IMR-90 (cell line): ENCODE data around the gene PRKAR1B. TPM values are rescaled to one million over a fixed set of nuclear protein-coding genes. Genes with fewer than 3 reads are reported as not detected.

Source experiments
- ATAC-seq: fragments of 200-7000 bp; cut with Tn5 transposase; 2 replicates; pipeline ENCODE4 v1.9.1; 2020; ENCODE audit warnings: low read depth, mild to moderate bottlenecking, moderate library complexity
- BruUV-seq: library from RNA; stranded (reverse); fragments of 400-500 nt; replicated peaks from 2 replicates; lab custom pipeline; 2021; lab: Mats Ljungman, UMichigan
- CTCF ChIA-PET: fragments of 300-600 bp; formaldehyde crosslinking; extraction: SDS; loops from one replicate; lab custom pipeline; 2021; ENCODE audit warnings: antibody characterized with exemption; lab: Yijun Ruan, JAX
- POLR2A ChIA-PET: fragments of 300-600 bp; sonication (Branson Sonifier 250); formaldehyde crosslinking; loops from one replicate; lab custom pipeline; 2022; ENCODE audit warnings: antibody characterized with exemption; ENCODE audit not compliant: unreplicated experiment; lab: Charles Lee
- DNase-seq: peaks from one replicate; pipeline ENCODE4 v3.0.0; 2013
- H2AFZ ChIP-seq: replicated peaks from 2 replicates; pipeline ENCODE3; 2013; ENCODE audit warnings: low read length, mild to moderate bottlenecking; ENCODE audit not compliant: poor library complexity
- H2AK5ac ChIP-seq: 2 replicates; pipeline ENCODE4 v1.6.1; 2013; ENCODE audit warnings: low read depth, low read length, inconsistent platforms
- H2AK9ac ChIP-seq: replicated peaks from 2 replicates; pipeline ENCODE3; 2013; ENCODE audit warnings: mild to moderate bottlenecking, low read depth, low read length, moderate library complexity; ENCODE audit not compliant: poor library complexity
- H2BK120ac ChIP-seq: 2 replicates; pipeline ENCODE4 v1.6.1; 2013; ENCODE audit warnings: low read depth, low read length, inconsistent platforms
- H2BK15ac ChIP-seq: 3 replicates; pipeline ENCODE4 v1.6.1; 2013; ENCODE audit warnings: low read depth, low read length, inconsistent platforms
- H2BK20ac ChIP-seq: 2 replicates; pipeline ENCODE4 v1.6.1; 2013; ENCODE audit warnings: low read depth, mild to moderate bottlenecking, inconsistent platforms, low read length, moderate library complexity
- H2BK5ac ChIP-seq: 2 replicates; pipeline ENCODE4 v1.6.1; 2013; ENCODE audit warnings: mild to moderate bottlenecking, low read depth, low read length, inconsistent platforms; ENCODE audit not compliant: poor library complexity, severe bottlenecking
- H3K14ac ChIP-seq: replicated peaks from 2 replicates; pipeline ENCODE4 v1.6.1; 2013; ENCODE audit warnings: low read depth, low read length, inconsistent platforms
- H3K18ac ChIP-seq: 2 replicates; pipeline ENCODE4 v1.6.1; 2013; ENCODE audit warnings: low read depth, low read length, control low read depth
- H3K23ac ChIP-seq: 2 replicates; pipeline ENCODE4 v1.6.1; 2013; ENCODE audit warnings: low read depth, low read length, inconsistent platforms
- H3K27ac ChIP-seq: 2 replicates; pipeline ENCODE4 v1.5.1; 2013; ENCODE audit warnings: mild to moderate bottlenecking, control low read depth, low read length; ENCODE audit not compliant: insufficient read depth
- H3K27me3 ChIP-seq: 2 replicates; pipeline ENCODE4 v1.6.1; 2013; ENCODE audit warnings: low read length; ENCODE audit not compliant: control insufficient read depth, insufficient read depth
- H3K36me3 ChIP-seq: 2 replicates; pipeline ENCODE4 v1.6.1; 2013; ENCODE audit warnings: low read length, mixed read lengths; ENCODE audit not compliant: control insufficient read depth, insufficient read depth
- H3K4ac ChIP-seq: 2 replicates; pipeline ENCODE4 v1.6.1; 2013; ENCODE audit warnings: low read depth, low read length, inconsistent platforms
- H3K4me1 ChIP-seq: 2 replicates; pipeline ENCODE4 v1.6.1; 2013; ENCODE audit warnings: low read length, mixed read lengths; ENCODE audit not compliant: control insufficient read depth, insufficient read depth
- H3K4me2 ChIP-seq: 2 replicates; pipeline ENCODE4 v1.6.1; 2013; ENCODE audit warnings: low read depth, mild to moderate bottlenecking, control low read depth, low read length, moderate library complexity
- H3K4me3 ChIP-seq: 2 replicates; pipeline ENCODE4 v1.5.1; 2013; ENCODE audit warnings: low read depth, mild to moderate bottlenecking, control low read depth, low read length, moderate library complexity; ENCODE audit not compliant: insufficient read depth
- H3K56ac ChIP-seq: 2 replicates; pipeline ENCODE4 v1.6.1; 2013; ENCODE audit warnings: low read length, inconsistent platforms; ENCODE audit not compliant: insufficient read depth; ENCODE audit errors: extremely low read depth
- H3K79me1 ChIP-seq, 2 experiments: 2 replicates each; pipeline ENCODE4 v1.6.1; 2013; ENCODE audit warnings: low read length in 2 of 2, inconsistent platforms in 1 of 2, low read depth in 1 of 2
- H3K9ac ChIP-seq: 2 replicates; pipeline ENCODE4 v1.6.1; 2013; ENCODE audit warnings: low read depth, low read length, control low read depth
- H3K9me1 ChIP-seq: 2 replicates; pipeline ENCODE4 v1.6.1; 2013; ENCODE audit warnings: low read length, inconsistent platforms; ENCODE audit not compliant: insufficient read depth
- H3K9me3 ChIP-seq: 2 replicates; pipeline ENCODE4 v1.6.1; 2013; ENCODE audit warnings: low read length; ENCODE audit not compliant: control insufficient read depth, insufficient read depth
- H4K20me1 ChIP-seq: 2 replicates; pipeline ENCODE4 v1.6.1; 2013; ENCODE audit warnings: low read length, inconsistent platforms; ENCODE audit not compliant: insufficient read depth
- H4K5ac ChIP-seq: 2 replicates; pipeline ENCODE4 v1.6.1; 2013; ENCODE audit warnings: mild to moderate bottlenecking, low read depth, low read length, control low read depth
- H4K8ac ChIP-seq, 2 experiments: 2 replicates each; pipeline ENCODE4 v1.6.1; 2013; ENCODE audit warnings: low read depth in 2 of 2, low read length in 2 of 2, control low read depth in 1 of 2, inconsistent platforms in 1 of 2
- H4K91ac ChIP-seq: 2 replicates; pipeline ENCODE4 v1.6.1; 2013; ENCODE audit warnings: low read depth, low read length, inconsistent platforms; ENCODE audit not compliant: insufficient read depth
- CHD1 ChIP-seq: IDR thresholded peaks from 2 replicates; pipeline ENCODE4 v1.6.1; 2012; ENCODE audit warnings: low read depth, low read length, improper control_type of control experiment
- FOS ChIP-seq: fragments of 150-350 bp; IDR thresholded peaks from 2 replicates; pipeline ENCODE4 v1.6.1; 2016; ENCODE audit warnings: low read depth, low read length
- MAZ ChIP-seq: IDR thresholded peaks from 2 replicates; pipeline ENCODE4 v1.6.1; 2012; ENCODE audit warnings: low read depth, mild to moderate bottlenecking, low read length, improper control_type of control experiment, moderate library complexity, borderline replicate concordance
- MXI1 ChIP-seq: IDR thresholded peaks from 2 replicates; pipeline ENCODE4 v1.6.1; 2012; ENCODE audit warnings: low read depth, mild to moderate bottlenecking, low read length, moderate library complexity, borderline replicate concordance
- NFE2L2 ChIP-seq: fragments of 150-350 bp; IDR thresholded peaks from 2 replicates; pipeline ENCODE4 v1.6.1; 2016; ENCODE audit warnings: low read depth, mild to moderate bottlenecking, low read length
- POLR2A ChIP-seq: IDR thresholded peaks from 2 replicates; pipeline ENCODE4 v1.6.1; 2012; ENCODE audit warnings: mild to moderate bottlenecking, low read depth, low read length
- RAD21 ChIP-seq: IDR thresholded peaks from 2 replicates; pipeline ENCODE4 v1.6.1; 2012; ENCODE audit warnings: low read length, improper control_type of control experiment
- RCOR1 ChIP-seq: IDR thresholded peaks from 2 replicates; pipeline ENCODE4 v1.6.1; 2012; ENCODE audit warnings: mild to moderate bottlenecking, low read length, improper control_type of control experiment; ENCODE audit not compliant: insufficient replicate concordance
- RFX5 ChIP-seq: IDR thresholded peaks from 2 replicates; pipeline ENCODE4 v1.8.0; 2012; ENCODE audit warnings: low read depth, mild to moderate bottlenecking, low read length, moderate library complexity
- SMC3 ChIP-seq: fragments of 150-350 bp; IDR thresholded peaks from 2 replicates; pipeline ENCODE4 v1.6.1; 2016; ENCODE audit warnings: low read depth, mild to moderate bottlenecking, antibody characterized with exemption, low read length, moderate library complexity
- WGBS, 2 experiments: methylation state at CpG; one replicate each; pipeline versions ENCODE4 v1.1.5 to v1.1.7; 2013; ENCODE audit warnings: missing lambda C conversion rate in 2 of 2; ENCODE audit not compliant: insufficient read length in 1 of 2; ENCODE audit errors: extremely low coverage in 2 of 2; 5-methylcytosine and 5-hydroxymethylcytosine counted together
- dilution Hi-C: fragments of 300-500 bp; cut with HindIII; formaldehyde crosslinking; loops from one replicate; pipeline ENCODE4 v1.14.3; 2018; ENCODE audit warnings: low sequenced_read_pairs; ENCODE audit not compliant: unreplicated experiment
- in situ Hi-C: fragments of 300-500 bp; cut with MboI; formaldehyde crosslinking; loops from 3 replicates; pipeline ENCODE4 v1.14.3; 2019; ENCODE audit warnings: low sequenced_read_pairs, inconsistent platforms, mixed read lengths
- intact Hi-C: fragments of 100-400 bp; cut with micrococcal nuclease; formaldehyde crosslinking; loops from 2 replicates; pipeline ENCODE4 v1.10.0; 2022
- polyA plus RNA-seq, 3 experiments: library from polyadenylated mRNA; depleted of rRNA; stranded (reverse); fragments of >200 nt; gene quantifications; 2 replicates each; pipeline ENCODE4 v1.2.3, GENCODE V29; 2012; ENCODE audit warnings: low replicate concordance in 1 of 3
- total RNA-seq: library from RNA; depleted of rRNA; stranded (reverse); fragments of >200 nt; gene quantifications from 2 replicates; pipeline ENCODE4 v1.2.3, GENCODE V29; 2012
- TF ChIP-seq, protein P1 (sequence below): fragments of 150-350 bp; IDR thresholded peaks from 2 replicates; pipeline ENCODE4 v1.6.1; 2016; ENCODE audit warnings: low read depth, mild to moderate bottlenecking, low read length, moderate library complexity, borderline replicate concordance
- TF ChIP-seq, protein P2 (sequence below): conservative IDR thresholded peaks from 2 replicates; pipeline ENCODE4 v1.5.1; 2012; ENCODE audit warnings: mild to moderate bottlenecking, low read depth, low read length, improper control_type of control experiment
- TF ChIP-seq, protein P3 (sequence below): fragments of 150-350 bp; IDR thresholded peaks from 2 replicates; pipeline ENCODE4 v1.6.1; 2017; ENCODE audit warnings: mild to moderate bottlenecking, antibody characterized with exemption, low read length, low read depth

Gene PRKAR1B
- total and polyA plus RNA-seq, 2 of the 4 experiments (the other 2 are of a cell fraction) = 15.2 to 20.2 TPM

DNA sequence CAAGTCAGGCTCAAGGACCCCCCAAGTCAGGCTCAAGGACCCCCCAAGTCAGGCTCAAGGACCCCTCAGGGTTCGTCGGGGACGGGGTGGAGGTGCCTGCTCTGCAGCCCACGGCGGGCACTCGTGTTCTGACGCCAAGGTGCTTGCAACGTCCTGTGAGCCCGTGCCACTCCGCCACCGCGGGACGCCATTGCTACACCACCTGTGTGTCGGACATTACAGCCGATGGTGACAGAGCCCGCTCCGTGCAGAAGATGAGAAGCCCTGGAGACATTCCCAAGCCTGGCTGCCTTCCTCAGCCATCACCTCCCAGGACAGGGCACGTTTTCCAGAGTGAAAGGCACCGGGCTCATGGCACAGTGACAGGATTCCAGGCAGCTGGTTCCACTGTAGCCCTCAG is 98.3 kb downstream of the PRKAR1B start:
- Histone ChIP-seq H3K4me2 (no peak overlapping the region), H3K18ac (no peak overlapping the region), H2AFZ (no peak overlapping the region), H4K8ac (no peak overlapping the region), H3K4me1 (no peaks in the 10 kb centered on the region), H3K36me3 (no peaks in the 10 kb centered on the region), H3K9me3 (peaks cover 2% of the 10 kb centered on the region), H3K23ac (no peak overlapping the region), H2AK5ac (no peak overlapping the region), H3K27ac (no peak overlapping the region), H2BK20ac (no peak overlapping the region), H3K14ac (no peak overlapping the region), H3K9ac (no peak overlapping the region), H3K56ac (no peak overlapping the region), H2BK15ac (no peak overlapping the region), H3K27me3 (no peaks in the 10 kb centered on the region), H4K20me1 (no peaks in the 10 kb centered on the region), H3K9me1 (no peaks in the 10 kb centered on the region), H4K91ac (no peak overlapping the region), H3K4ac (no peak overlapping the region), H2BK120ac (no peak overlapping the region), H4K5ac (no peak overlapping the region), H2BK5ac (no peak overlapping the region), H3K4me3 (no peak overlapping the region), H3K79me1 (no peaks in the 10 kb centered on the region), H2AK9ac (no peak overlapping the region)
- BruUV-seq = no TSS peak
- no peak for ATAC-seq
- intact Hi-C loops (no loop called here), in situ Hi-C loops (no loop called here), dilution Hi-C loops (no loop called here)
- TF ChIP-seq MAZ (no peak), RAD21 (no peak), NFE2L2 (no peak), SMC3 (no peak), POLR2A (no peak), RFX5 (no peak), CHD1 (no peak), RCOR1 (no peak), MXI1 (no peak), FOS (no peak)
- TF ChIP-seq, protein P1, sequence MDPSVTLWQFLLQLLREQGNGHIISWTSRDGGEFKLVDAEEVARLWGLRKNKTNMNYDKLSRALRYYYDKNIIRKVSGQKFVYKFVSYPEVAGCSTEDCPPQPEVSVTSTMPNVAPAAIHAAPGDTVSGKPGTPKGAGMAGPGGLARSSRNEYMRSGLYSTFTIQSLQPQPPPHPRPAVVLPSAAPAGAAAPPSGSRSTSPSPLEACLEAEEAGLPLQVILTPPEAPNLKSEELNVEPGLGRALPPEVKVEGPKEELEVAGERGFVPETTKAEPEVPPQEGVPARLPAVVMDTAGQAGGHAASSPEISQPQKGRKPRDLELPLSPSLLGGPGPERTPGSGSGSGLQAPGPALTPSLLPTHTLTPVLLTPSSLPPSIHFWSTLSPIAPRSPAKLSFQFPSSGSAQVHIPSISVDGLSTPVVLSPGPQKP = no peak
- TF ChIP-seq, protein P2, sequence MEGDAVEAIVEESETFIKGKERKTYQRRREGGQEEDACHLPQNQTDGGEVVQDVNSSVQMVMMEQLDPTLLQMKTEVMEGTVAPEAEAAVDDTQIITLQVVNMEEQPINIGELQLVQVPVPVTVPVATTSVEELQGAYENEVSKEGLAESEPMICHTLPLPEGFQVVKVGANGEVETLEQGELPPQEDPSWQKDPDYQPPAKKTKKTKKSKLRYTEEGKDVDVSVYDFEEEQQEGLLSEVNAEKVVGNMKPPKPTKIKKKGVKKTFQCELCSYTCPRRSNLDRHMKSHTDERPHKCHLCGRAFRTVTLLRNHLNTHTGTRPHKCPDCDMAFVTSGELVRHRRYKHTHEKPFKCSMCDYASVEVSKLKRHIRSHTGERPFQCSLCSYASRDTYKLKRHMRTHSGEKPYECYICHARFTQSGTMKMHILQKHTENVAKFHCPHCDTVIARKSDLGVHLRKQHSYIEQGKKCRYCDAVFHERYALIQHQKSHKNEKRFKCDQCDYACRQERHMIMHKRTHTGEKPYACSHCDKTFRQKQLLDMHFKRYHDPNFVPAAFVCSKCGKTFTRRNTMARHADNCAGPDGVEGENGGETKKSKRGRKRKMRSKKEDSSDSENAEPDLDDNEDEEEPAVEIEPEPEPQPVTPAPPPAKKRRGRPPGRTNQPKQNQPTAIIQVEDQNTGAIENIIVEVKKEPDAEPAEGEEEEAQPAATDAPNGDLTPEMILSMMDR = no peak
- TF ChIP-seq, protein P3, sequence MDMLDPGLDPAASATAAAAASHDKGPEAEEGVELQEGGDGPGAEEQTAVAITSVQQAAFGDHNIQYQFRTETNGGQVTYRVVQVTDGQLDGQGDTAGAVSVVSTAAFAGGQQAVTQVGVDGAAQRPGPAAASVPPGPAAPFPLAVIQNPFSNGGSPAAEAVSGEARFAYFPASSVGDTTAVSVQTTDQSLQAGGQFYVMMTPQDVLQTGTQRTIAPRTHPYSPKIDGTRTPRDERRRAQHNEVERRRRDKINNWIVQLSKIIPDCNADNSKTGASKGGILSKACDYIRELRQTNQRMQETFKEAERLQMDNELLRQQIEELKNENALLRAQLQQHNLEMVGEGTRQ = no peak
- CTCF ChIA-PET = no interaction called here
- POLR2A ChIA-PET = no interaction called here
- 92% methylated on average over 13 of the region's 19 CpGs; no CpG with 5 or more reads in 1 of the 2 experiments for WGBS, 2 experiments
- DNase-seq = no peak
